ENCODE data around the gene MAP2K3. TPM values are rescaled to one million over a fixed set of nuclear protein-coding genes. Genes with fewer than 3 reads are reported as not detected.
"Not testable (repeated sequence)": the region's sequence is repeated elsewhere in the genome, so short reads cannot be mapped to it uniquely, and the experiment has no call there.

The MAP2K3 gene
- total RNA-seq, 3 donors from 2014 or later: 216 to 260 (median 253) TPM

GRCh38 chr17:21346107-21346506, 61.6 kb downstream of the MAP2K3 start:
- H3K9me3 Mint-ChIP-seq; ATAC-seq; DNase-seq; H3K4me3 Mint-ChIP-seq; H3K36me3 Mint-ChIP-seq (ENCODE audit: insufficient read depth); H3K27me3 Mint-ChIP-seq (ENCODE audit: low read depth); H3K4me1 Mint-ChIP-seq (ENCODE audit: low read depth): not testable (repeated sequence)

DNA sequence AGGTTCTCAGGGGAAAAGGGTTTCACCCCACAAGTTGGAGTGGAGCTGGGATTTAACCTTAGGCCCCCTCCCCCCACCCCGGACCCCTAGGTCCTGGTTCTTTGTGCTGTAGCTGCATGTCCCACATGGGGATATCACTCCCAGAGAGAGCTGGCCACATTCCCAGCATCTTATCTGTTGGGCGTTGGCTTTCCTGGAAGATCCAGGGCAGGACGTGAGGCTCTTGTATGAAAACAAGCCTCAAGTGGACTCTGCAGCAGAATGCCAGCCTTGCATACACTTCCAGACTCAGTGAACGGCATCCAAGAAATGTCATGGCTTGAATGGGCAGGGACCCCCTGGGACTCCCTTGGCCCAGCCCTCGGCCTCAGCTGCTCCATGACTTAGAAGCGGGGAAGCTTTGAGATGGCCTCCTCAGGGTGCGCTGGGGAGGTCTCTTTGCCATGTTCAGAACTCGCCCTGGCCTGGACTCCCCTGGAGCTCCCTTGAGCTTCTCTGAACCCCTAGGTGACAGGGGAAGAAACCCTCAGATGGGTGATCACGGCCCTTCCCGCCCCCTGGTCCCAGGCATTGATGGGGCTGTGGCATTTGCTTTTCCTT, 62.2 kb downstream of the MAP2K3 start:
- not testable (repeated sequence) for H3K9me3 Mint-ChIP-seq; H3K27me3 Mint-ChIP-seq (ENCODE audit: low read depth); ATAC-seq; H3K4me1 Mint-ChIP-seq (ENCODE audit: low read depth); H3K4me3 Mint-ChIP-seq; H3K36me3 Mint-ChIP-seq (ENCODE audit: insufficient read depth); DNase-seq

DNA sequence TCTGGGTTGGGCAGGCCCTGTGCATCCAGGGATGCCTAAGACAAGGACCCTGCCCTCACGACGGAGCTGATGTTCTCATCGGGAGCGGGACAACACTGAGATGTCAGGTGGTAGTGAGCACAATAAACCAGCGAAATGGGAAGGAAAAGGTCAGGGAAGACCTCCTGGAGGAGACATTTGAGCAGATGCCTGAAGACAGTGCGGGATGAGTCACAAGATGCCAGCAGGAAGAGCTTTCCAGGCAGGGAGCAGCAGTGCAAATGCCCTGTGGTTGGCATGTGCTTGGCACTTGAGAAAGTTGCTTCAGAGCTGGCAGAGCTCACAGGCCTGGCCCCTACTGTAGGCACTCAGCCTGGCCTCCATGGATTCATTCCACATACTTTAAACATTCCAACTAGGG, 63.1 kb downstream of the MAP2K3 start:
- H3K27me3 Mint-ChIP-seq (ENCODE audit: low read depth); ATAC-seq; H3K9me3 Mint-ChIP-seq; H3K4me3 Mint-ChIP-seq; H3K4me1 Mint-ChIP-seq (ENCODE audit: low read depth); DNase-seq; H3K36me3 Mint-ChIP-seq (ENCODE audit: insufficient read depth): not testable (repeated sequence)

GRCh38 chr17:21348081-21348925, 63.8 kb downstream of the MAP2K3 start:
- not testable (repeated sequence) for H3K4me1 Mint-ChIP-seq (ENCODE audit: low read depth); H3K9me3 Mint-ChIP-seq; H3K4me3 Mint-ChIP-seq; ATAC-seq; H3K36me3 Mint-ChIP-seq (ENCODE audit: insufficient read depth); H3K27me3 Mint-ChIP-seq (ENCODE audit: low read depth); DNase-seq

GRCh38 chr17:21348926-21349261, 64.4 kb downstream of the MAP2K3 start:
- H3K36me3 Mint-ChIP-seq (ENCODE audit: insufficient read depth); DNase-seq; H3K4me1 Mint-ChIP-seq (ENCODE audit: low read depth); H3K9me3 Mint-ChIP-seq; H3K27me3 Mint-ChIP-seq (ENCODE audit: low read depth); H3K4me3 Mint-ChIP-seq: not testable (repeated sequence)
- peak in 1 of 2 donors; percentile 27 for ATAC-seq

GRCh38 chr17:21349358-21350050, 65.0 kb downstream of the MAP2K3 start:
- H3K4me3 Mint-ChIP-seq; ATAC-seq; H3K9me3 Mint-ChIP-seq; H3K27me3 Mint-ChIP-seq (ENCODE audit: low read depth); H3K36me3 Mint-ChIP-seq (ENCODE audit: insufficient read depth); H3K4me1 Mint-ChIP-seq (ENCODE audit: low read depth); DNase-seq: not testable (repeated sequence)

DNA sequence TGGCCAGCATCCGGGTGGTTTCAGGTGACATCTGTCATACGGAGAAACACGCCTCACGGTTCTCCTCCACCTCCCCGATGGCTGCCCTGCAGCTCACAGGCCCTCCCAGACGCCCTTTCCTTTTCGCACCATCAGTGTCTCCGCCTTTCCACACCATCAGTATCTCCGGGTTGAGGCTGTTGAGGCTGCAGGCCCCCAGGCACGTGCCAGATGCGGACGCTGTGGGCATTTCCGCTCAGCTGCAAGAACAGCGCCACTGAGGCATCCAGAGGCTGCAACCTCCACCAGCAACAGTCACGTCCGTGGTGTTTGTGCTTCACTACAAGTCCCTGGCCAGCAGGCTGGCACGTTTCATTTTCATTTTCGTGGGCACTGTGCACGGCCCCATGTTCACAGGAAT, 66.0 kb downstream of the MAP2K3 start:
- H3K9me3 Mint-ChIP-seq; DNase-seq; H3K27me3 Mint-ChIP-seq (ENCODE audit: low read depth); H3K4me3 Mint-ChIP-seq; ATAC-seq; H3K4me1 Mint-ChIP-seq (ENCODE audit: low read depth); H3K36me3 Mint-ChIP-seq (ENCODE audit: insufficient read depth): not testable (repeated sequence)

- DNase-seq: no peak
- no peaks in the 10 kb centered on the region for H3K27me3 Mint-ChIP-seq (ENCODE audit: low read depth)
- no peaks in the 10 kb centered on the region for H3K36me3 Mint-ChIP-seq (ENCODE audit: insufficient read depth)
- peaks cover 5% of the 10 kb centered on the region for H3K4me1 Mint-ChIP-seq (ENCODE audit: low read depth)
- no peak for ATAC-seq
- H3K9me3 Mint-ChIP-seq: no peaks in the 10 kb centered on the region
- H3K4me3 Mint-ChIP-seq: no peak overlapping the region
Measured at GRCh38 chr17:21351366-21352065, 67.0 kb downstream of the MAP2K3 start.

DNA sequence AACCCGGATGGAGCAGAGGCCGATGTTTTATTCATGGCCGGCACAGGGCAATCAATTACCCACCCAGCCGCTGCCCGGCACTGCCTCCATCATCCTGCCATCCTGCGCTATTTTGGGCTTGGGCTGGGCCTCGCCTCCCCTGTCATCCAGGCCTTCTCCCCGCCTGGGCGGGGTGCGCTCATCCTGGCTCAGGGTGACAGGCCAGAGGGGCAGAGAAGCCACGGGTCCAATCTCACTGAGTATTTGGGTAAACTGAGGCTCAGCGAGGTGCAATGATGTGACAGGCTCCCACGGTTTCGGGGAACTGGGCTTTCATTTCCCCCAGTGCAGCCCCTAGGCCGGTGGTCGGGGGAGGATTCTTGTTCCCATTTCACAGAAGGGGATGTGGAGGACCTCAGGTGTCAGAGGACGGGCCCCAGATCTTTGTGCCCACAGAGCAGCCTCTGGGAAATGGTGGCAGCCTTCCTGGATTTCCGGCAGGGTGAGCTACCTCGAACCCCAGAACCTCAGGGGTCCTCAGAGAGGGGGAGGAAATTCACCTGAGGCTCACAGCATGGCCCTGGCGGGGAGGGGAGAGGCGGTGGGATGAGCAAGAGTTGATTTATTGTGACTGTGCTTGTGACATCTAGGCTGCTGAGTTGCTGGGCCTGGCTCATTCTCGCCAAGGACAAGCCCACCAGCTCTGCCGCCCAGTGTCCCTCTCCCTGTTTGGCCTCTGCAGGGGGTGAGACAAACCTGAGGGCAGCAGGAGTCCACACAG, 67.9 kb downstream of the MAP2K3 start:
- Mint-ChIP-seq H3K4me3 (no peak overlapping the region), H3K9me3 (no peaks in the 10 kb centered on the region), H3K4me1 (ENCODE audit: low read depth) (peaks cover 4% of the 10 kb centered on the region), H3K27me3 (ENCODE audit: low read depth) (no peaks in the 10 kb centered on the region), H3K36me3 (ENCODE audit: insufficient read depth) (no peaks in the 10 kb centered on the region)
- ATAC-seq (no peak), DNase-seq (no peak)

DNA sequence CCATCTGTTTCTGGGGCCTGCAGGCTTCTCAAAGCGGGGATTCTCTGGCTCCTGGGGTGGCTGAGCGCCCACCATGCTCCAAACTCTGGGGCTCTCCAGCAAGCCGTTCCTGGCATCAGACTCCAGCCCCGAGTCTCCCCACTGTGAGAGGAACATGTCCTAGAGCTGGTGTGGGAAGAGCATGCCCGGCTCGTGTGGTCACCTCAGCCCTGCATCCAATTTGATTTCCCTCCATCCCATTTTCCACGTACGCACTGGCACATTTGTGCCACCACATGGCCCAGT, 68.4 kb downstream of the MAP2K3 start:
- no peak for ATAC-seq
- Mint-ChIP-seq H3K36me3 (ENCODE audit: insufficient read depth) (no peaks in the 10 kb centered on the region), H3K4me1 (ENCODE audit: low read depth) (peaks cover 2% of the 10 kb centered on the region), H3K27me3 (ENCODE audit: low read depth) (no peaks in the 10 kb centered on the region), H3K4me3 (no peak overlapping the region), H3K9me3 (no peaks in the 10 kb centered on the region)
- no peak for DNase-seq

GRCh38 chr17:21353326-21354010, 69.0 kb downstream of the MAP2K3 start:
- Mint-ChIP-seq H3K36me3 (ENCODE audit: insufficient read depth) (no peaks in the 10 kb centered on the region), H3K4me3 (no peak overlapping the region), H3K27me3 (ENCODE audit: low read depth) (no peaks in the 10 kb centered on the region), H3K4me1 (ENCODE audit: low read depth) (no peaks in the 10 kb centered on the region), H3K9me3 (no peaks in the 10 kb centered on the region)
- no peak for ATAC-seq
- DNase-seq: no peak

DNA sequence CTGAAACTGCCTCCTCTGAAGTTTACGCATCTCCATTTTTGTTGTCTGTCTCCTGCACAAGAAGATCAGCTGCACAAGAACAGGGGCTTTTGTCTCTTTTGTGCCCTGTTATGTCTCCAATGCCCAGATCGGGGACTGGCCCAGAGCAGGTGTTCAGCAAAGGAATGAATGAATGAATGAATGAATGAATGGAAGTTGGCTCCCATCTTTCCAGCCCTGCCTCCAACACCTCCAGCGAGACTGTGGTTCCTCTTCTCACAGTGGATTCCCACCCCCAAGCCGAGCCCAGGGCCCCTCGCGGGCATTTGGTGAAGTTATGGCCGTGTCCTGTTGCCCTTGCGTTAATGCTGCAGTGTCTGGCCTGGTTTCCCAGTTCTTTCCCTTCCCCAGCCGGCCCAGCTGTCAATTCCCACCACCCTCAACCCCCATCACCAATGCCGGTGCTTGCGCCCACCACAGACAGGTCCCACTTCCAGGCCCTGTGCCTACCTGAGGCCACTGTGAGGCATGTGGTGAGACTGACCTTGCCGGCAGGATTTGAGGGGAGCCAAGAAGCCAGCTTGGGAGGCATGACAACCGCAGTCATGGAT, 70.4 kb downstream of the MAP2K3 start:
- no peaks in the 10 kb centered on the region for H3K27me3 Mint-ChIP-seq (ENCODE audit: low read depth)

GRCh38 chr17:21355586-21355985, 71.1 kb downstream of the MAP2K3 start:
- ATAC-seq (no peak), DNase-seq (no peak)
- Mint-ChIP-seq H3K36me3 (ENCODE audit: insufficient read depth) (no peaks in the 10 kb centered on the region), H3K4me1 (ENCODE audit: low read depth) (no peaks in the 10 kb centered on the region), H3K9me3 (no peaks in the 10 kb centered on the region), H3K27me3 (ENCODE audit: low read depth) (no peaks in the 10 kb centered on the region), H3K4me3 (no peak overlapping the region)

More for the DNA sequence above, 70.4 kb downstream of the MAP2K3 start:
- no peaks in the 10 kb centered on the region for H3K4me1 Mint-ChIP-seq (ENCODE audit: low read depth)
- no peaks in the 10 kb centered on the region for H3K36me3 Mint-ChIP-seq (ENCODE audit: insufficient read depth)
- H3K9me3 Mint-ChIP-seq: no peaks in the 10 kb centered on the region
- H3K4me3 Mint-ChIP-seq: no peak overlapping the region
- ATAC-seq (no peak), DNase-seq (no peak)

Measured in activated T-cell treated with anti-CD3 and anti-CD28 coated beads, Interleukin-2, amount 50 U/mL, for 4 hours (primary cell).